Inflammatory macrophage treated with lipopolysaccharide for 4 hours (primary cell): Measurements from ENCODE around the gene PTBP2.

Experiments used
- DNase-seq: peaks from one replicate; pipeline ENCODE4 v3.0.0-alpha.2; 2020

The PTBP2 gene

GRCh38 chr1:96834986-96835385, 113.4 kb downstream of the PTBP2 start:
- no peak for DNase-seq

GRCh38 chr1:96837057-96837780, 115.6 kb downstream of the PTBP2 start:
- no peak for DNase-seq

- no peak for DNase-seq
Observed at GRCh38 chr1:96837781-96838216, 116.2 kb downstream of the PTBP2 start.

- DNase-seq = no peak
Observed at GRCh38 chr1:96840396-96840795, 118.8 kb downstream of the PTBP2 start.

GRCh38 chr1:96842215-96842614, 120.6 kb downstream of the PTBP2 start:
- peak; percentile 29 for DNase-seq

- peak; percentile 34 for DNase-seq
Observed at GRCh38 chr1:96843196-96843595, 121.6 kb downstream of the PTBP2 start.

- DNase-seq = no peak
Observed at GRCh38 chr1:96843601-96844000, 122.0 kb downstream of the PTBP2 start.

GRCh38 chr1:96845464-96845863, 123.9 kb downstream of the PTBP2 start:
- DNase-seq = peak; percentile 23

- no peak for DNase-seq
Observed at GRCh38 chr1:96861836-96862235, 140.3 kb downstream of the PTBP2 start.

GRCh38 chr1:96863449-96863848, 141.9 kb downstream of the PTBP2 start:
- DNase-seq = no peak
